HAP-1 (cell line): ENCODE data around the gene CHI3L2.

Source experiments
- DNase-seq, 2 experiments: peaks; one replicate each; pipeline ENCODE4 v3.0.0-alpha.2; 2016 to 2020; ENCODE audit warnings: low spot score in 2 of 2
- H3K27me3 ChIP-seq: fragments of 250-450 bp; sonication (Bioruptor Pico); 2 replicates; pipeline ENCODE4 v1.5.1; 2020; ENCODE audit warnings: low read depth, mild to moderate bottlenecking, moderate library complexity
- H3K36me3 ChIP-seq: fragments of 250-450 bp; sonication (Bioruptor Pico); replicated peaks from 2 replicates; pipeline ENCODE4 v1.5.1; 2020; ENCODE audit warnings: mild to moderate bottlenecking
- H3K4me1 ChIP-seq: fragments of 250-450 bp; sonication (Bioruptor Pico); 2 replicates; pipeline ENCODE4 v1.5.1; 2020; ENCODE audit warnings: mild to moderate bottlenecking
- H3K4me3 ChIP-seq: fragments of 250-450 bp; sonication (Bioruptor Pico); 2 replicates; pipeline ENCODE4 v1.5.1; 2020; ENCODE audit warnings: mild to moderate bottlenecking, moderate library complexity
- H3K9me3 ChIP-seq: fragments of 250-450 bp; sonication (Bioruptor Pico); 2 replicates; pipeline ENCODE4 v1.5.1; 2020; ENCODE audit warnings: mild to moderate bottlenecking, moderate library complexity
- in situ Hi-C: fragments of 300-500 bp; cut with MboI; formaldehyde crosslinking; loops from 3 replicates; pipeline ENCODE4 v1.14.3; 2020; ENCODE audit warnings: low sequenced_read_pairs, inconsistent platforms, mixed read lengths

CHI3L2 gene

GRCh38 chr1:111227434-111227833, at the start of gene CHI3L2:
Gene CHI3L2 (plus strand): TSS chr1:111227713. CDS start chr1:111227730, 17 bp downstream.
- in situ Hi-C loops = no loop called here
- no peak within 1 kb of the TSS for H3K4me3 ChIP-seq
- H3K27me3 ChIP-seq = no peaks in the 10 kb centered on the region
- H3K9me3 ChIP-seq = no peaks in the 10 kb centered on the region
- H3K36me3 ChIP-seq = no peaks in the 10 kb centered on the region
- H3K4me1 ChIP-seq = peaks cover 24% of the 10 kb centered on the region
- DNase-seq = no peak

GRCh38 chr1:111179968-111180533, 47.5 kb upstream of the CHI3L2 start:
- H3K4me3 ChIP-seq = no peak overlapping the region

DNA sequence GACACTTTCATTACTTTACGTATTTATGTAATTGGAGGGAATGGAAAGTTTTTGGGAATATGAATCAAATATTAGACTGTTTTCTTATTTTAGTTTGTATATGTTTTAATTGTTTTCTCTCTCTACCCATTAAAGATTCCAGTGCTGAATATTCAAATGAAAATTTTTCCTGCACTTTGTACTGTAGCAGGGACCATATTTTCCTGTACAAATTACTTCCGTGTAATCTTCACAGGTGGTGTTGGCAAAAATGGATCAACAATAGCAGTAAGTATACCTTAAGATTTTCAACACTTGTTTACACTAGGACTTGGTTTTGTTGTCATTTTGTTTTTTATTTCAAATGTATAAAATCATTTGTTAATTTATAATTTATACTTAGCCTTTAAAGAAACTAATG, 45.5 kb upstream of the CHI3L2 start:
- no peaks in the 10 kb centered on the region for H3K9me3 ChIP-seq
- in situ Hi-C loops = no loop called here
- H3K4me3 ChIP-seq = no peak overlapping the region
- H3K36me3 ChIP-seq = peaks cover 16% of the 10 kb centered on the region
- no peak for DNase-seq
- peaks cover 22% of the 10 kb centered on the region for H3K4me1 ChIP-seq
- H3K27me3 ChIP-seq = no peaks in the 10 kb centered on the region

More at GRCh38 chr1:111179968-111180533, 47.5 kb upstream of the CHI3L2 start:
- no peak for DNase-seq
- in situ Hi-C loops = no loop called here
- Histone ChIP-seq H3K4me1 (peaks cover 22% of the 10 kb centered on the region), H3K27me3 (no peaks in the 10 kb centered on the region), H3K36me3 (peaks cover 20% of the 10 kb centered on the region), H3K9me3 (no peaks in the 10 kb centered on the region)

DNA sequence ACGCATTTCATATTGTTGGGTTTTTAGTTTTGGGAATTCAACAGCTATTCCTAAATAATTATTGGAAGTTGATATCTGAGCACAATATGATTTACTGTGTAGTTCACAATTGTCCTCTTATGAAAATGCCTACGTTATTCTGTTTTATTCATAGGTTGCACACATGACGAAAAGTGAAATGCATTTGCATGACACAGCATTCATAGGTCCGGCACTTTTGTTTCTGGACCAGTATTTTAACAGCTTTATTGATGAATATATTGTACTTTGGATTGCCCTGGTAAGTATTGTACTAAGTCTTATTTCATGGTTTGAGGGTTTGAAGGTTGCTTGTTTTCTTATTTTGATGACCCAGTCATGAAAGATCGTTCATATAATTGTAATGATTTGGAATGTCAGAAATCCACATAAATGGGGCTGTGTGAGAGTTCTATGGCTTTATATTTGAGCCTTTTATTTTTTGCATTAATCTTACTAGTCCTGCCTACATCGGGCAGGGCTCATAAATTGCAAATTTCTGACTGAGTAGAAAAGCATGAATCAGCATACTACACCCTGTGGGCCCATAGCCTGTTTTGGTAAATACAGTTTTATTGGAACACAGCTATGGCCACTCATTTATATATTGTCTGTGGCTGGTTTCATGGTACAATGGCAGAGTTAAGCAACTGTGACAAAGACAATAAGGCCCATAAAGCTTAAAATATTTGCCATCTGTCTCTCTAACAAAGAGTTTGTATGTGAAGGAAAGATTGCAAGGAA, 44.0 kb upstream of the CHI3L2 start:
- no peaks in the 10 kb centered on the region for H3K9me3 ChIP-seq
- peak; percentile 26 to 42 for DNase-seq
- peaks cover 16% of the 10 kb centered on the region for H3K36me3 ChIP-seq
- H3K4me1 ChIP-seq = peaks cover 17% of the 10 kb centered on the region
- in situ Hi-C loops = no loop called here
- no peak overlapping the region for H3K4me3 ChIP-seq
- no peaks in the 10 kb centered on the region for H3K27me3 ChIP-seq

- no peak overlapping the region for H3K4me3 ChIP-seq
- in situ Hi-C loops = no loop called here
- H3K36me3 ChIP-seq = peaks cover 16% of the 10 kb centered on the region
- H3K9me3 ChIP-seq = no peaks in the 10 kb centered on the region
- DNase-seq = no peak
- H3K4me1 ChIP-seq = peaks cover 13% of the 10 kb centered on the region
- no peaks in the 10 kb centered on the region for H3K27me3 ChIP-seq
Observed at GRCh38 chr1:111184663-111185062, 42.9 kb upstream of the CHI3L2 start.

GRCh38 chr1:111190931-111191451, 36.5 kb upstream of the CHI3L2 start:
- H3K36me3 ChIP-seq = no peaks in the 10 kb centered on the region
- H3K27me3 ChIP-seq = no peaks in the 10 kb centered on the region
- no peak for DNase-seq
- in situ Hi-C loops = no loop called here
- no peak overlapping the region for H3K4me3 ChIP-seq
- H3K9me3 ChIP-seq = no peaks in the 10 kb centered on the region
- H3K4me1 ChIP-seq = no peaks in the 10 kb centered on the region

GRCh38 chr1:111191496-111191895, 36.0 kb upstream of the CHI3L2 start:
- Histone ChIP-seq H3K27me3 (no peaks in the 10 kb centered on the region), H3K4me1 (no peaks in the 10 kb centered on the region), H3K36me3 (no peaks in the 10 kb centered on the region), H3K9me3 (no peaks in the 10 kb centered on the region), H3K4me3 (no peak overlapping the region)
- DNase-seq = no peak
- in situ Hi-C loops = no loop called here

- Histone ChIP-seq H3K4me1 (no peaks in the 10 kb centered on the region), H3K9me3 (no peaks in the 10 kb centered on the region), H3K36me3 (no peaks in the 10 kb centered on the region), H3K4me3 (no peak overlapping the region), H3K27me3 (no peaks in the 10 kb centered on the region)
- no peak for DNase-seq
- in situ Hi-C loops = no loop called here
Observed at GRCh38 chr1:111192074-111192473, 35.4 kb upstream of the CHI3L2 start.

DNA sequence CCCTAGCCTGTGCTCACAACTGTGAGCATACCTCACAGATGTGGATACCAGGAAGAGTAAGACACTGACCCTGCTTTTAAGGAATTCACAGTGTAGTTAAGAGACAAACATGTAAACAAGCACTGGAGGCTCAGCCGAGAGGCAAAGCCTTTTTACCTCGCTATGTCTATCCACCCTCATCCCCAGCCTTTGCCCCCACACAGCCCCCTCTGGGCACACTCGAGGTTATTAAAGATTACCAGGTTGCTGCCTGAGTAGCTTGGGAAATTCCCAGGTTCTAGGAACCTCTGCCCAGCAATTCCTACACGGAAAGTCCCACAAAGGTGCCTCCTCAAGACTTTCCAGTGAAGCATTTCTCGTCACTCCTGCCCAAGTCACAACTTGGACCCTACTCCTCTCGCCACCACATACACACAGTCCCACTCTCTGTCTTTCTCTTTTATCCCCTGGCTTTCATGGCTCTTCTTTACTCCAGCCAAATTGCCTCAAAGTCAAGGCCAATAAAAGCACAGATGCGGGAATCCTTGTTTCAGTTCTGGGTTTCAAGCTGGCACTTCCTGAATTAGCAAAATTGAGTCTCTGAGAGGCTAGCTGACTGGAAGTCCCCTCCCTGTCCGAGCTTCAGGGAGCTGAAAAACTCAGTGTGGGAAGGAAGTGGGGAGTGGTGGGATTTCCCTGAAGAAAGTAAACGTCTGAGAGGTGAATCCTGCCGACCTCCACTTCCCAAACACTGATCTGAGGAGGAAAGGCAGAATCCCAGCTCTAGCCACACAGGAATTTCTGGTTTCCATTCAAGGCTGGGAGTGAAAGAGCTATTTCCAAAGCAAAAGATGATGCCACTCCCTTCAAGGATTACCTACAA, 34.6 kb upstream of the CHI3L2 start:
- DNase-seq = no peak
- in situ Hi-C loops = no loop called here
- H3K27me3 ChIP-seq = no peaks in the 10 kb centered on the region
- no peak overlapping the region for H3K4me3 ChIP-seq
- no peaks in the 10 kb centered on the region for H3K36me3 ChIP-seq
- no peaks in the 10 kb centered on the region for H3K9me3 ChIP-seq
- H3K4me1 ChIP-seq = no peaks in the 10 kb centered on the region

- Histone ChIP-seq H3K4me3 (no peak overlapping the region), H3K27me3 (no peaks in the 10 kb centered on the region), H3K9me3 (no peaks in the 10 kb centered on the region), H3K36me3 (no peaks in the 10 kb centered on the region), H3K4me1 (no peaks in the 10 kb centered on the region)
- DNase-seq = no peak
- in situ Hi-C loops = no loop called here
Observed at GRCh38 chr1:111193712-111194480, 33.6 kb upstream of the CHI3L2 start.

DNA sequence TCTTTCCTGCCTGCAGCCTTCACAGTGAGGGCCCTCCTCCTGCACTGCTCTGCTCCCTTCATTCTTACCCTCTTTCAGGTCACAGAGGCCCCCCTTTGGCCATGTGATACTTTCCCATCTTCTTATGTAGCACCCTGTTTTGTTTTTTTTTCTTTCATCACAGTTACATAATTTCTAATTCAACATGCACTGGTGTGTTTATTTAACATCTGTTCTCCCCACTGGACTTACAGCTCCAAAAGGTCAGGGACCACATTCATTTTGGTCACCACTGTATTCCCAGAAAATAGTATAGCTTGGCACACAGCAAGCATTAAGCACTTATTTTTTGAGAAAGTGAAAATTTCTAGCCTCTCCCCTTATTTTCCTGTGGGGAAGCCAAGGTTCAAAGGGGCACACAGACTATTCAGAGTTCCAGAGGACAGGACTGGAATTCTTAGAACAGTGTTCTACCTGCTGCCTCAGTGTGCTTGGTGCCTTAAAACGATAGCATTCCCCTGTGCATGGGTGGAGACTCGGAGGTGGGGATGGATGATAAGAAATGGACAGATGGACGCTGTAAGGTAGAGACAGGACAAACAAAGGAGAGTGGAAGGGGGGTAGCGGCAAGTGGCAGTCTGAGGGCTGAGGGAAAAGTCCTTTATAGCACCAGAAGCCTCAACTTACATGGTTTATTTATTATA, 32.4 kb upstream of the CHI3L2 start:
- no peaks in the 10 kb centered on the region for H3K36me3 ChIP-seq
- no peak for DNase-seq
- H3K27me3 ChIP-seq = no peaks in the 10 kb centered on the region
- H3K9me3 ChIP-seq = no peaks in the 10 kb centered on the region
- no peaks in the 10 kb centered on the region for H3K4me1 ChIP-seq
- H3K4me3 ChIP-seq = no peak overlapping the region
- in situ Hi-C loops = no loop called here

DNA sequence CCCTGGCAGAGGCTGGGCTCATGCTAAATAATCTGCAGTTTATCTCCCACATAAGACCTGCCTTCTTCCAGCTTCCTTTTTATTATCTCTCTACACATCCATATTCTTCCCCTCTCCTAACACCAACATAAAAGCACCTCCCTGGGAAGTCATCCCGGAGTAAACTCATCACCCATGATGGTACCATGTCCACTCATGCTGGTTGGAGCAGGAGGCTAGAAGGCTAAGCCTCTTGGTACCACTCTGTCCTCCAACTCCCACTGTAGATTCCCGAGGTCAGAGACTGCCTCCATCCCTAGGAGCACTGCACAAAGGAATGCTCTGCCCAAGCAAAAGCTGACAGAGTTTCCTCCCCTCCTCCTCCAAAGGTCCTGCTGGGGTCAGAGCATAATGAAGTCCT, 31.3 kb upstream of the CHI3L2 start:
- Histone ChIP-seq H3K4me3 (no peak overlapping the region), H3K9me3 (no peaks in the 10 kb centered on the region), H3K36me3 (no peaks in the 10 kb centered on the region), H3K4me1 (no peaks in the 10 kb centered on the region), H3K27me3 (no peaks in the 10 kb centered on the region)
- no peak for DNase-seq
- in situ Hi-C loops = no loop called here
